K562 (cell line): ENCODE results near the gene SEMA6B. TPM values are rescaled to one million over a fixed set of nuclear protein-coding genes. Genes with fewer than 3 reads are reported as not detected.

Source experiments
- ATF2 ChIP-seq: sonication (generic); formaldehyde crosslinking; IDR thresholded peaks from 2 replicates; pipeline ENCODE4 v1.8.1; 2022; ENCODE audit warnings: missing genetic modification reagents
- ATF6 ChIP-seq: sonication (generic); formaldehyde crosslinking; IDR thresholded peaks from 2 replicates; pipeline ENCODE4 v1.4.0; 2020; ENCODE audit warnings: mild to moderate bottlenecking, missing genetic modification reagents
- CC2D1A ChIP-seq: fragments of 450-650 bp; IDR thresholded peaks from 2 replicates; pipeline ENCODE4 v1.6.1; 2017; ENCODE audit warnings: mild to moderate bottlenecking
- EHMT2 ChIP-seq: fragments of 450-650 bp; IDR thresholded peaks from 2 replicates; pipeline ENCODE4 v1.6.1; 2018; ENCODE audit warnings: antibody characterized with exemption
- ELF1 ChIP-seq: fragments of 200-800 bp; sonication (Bioruptor generic); IDR thresholded peaks from 2 replicates; pipeline ENCODE4 v1.6.1; 2016; ENCODE audit warnings: missing genetic modification characterization, missing compliant biosample characterization
- HCFC1 ChIP-seq: IDR thresholded peaks from 2 replicates; pipeline ENCODE4 v1.6.1; 2012; ENCODE audit warnings: low read depth, low read length, improper control_type of control experiment
- HDAC1 ChIP-seq, 2 experiments: fragments of 450-650 bp; IDR thresholded peaks; 2 replicates each; pipeline ENCODE4 v1.6.1; 2016 to 2017; ENCODE audit warnings: inconsistent platforms in 1 of 2, mild to moderate bottlenecking in 1 of 2, moderate library complexity in 1 of 2
- JUND ChIP-seq, 2 experiments: IDR thresholded peaks; 2 replicates in 1 of 2; 3 replicates in 1 of 2; pipeline ENCODE4 v1.6.1; 2011; ENCODE audit warnings: borderline replicate concordance in 2 of 2, low read depth in 2 of 2, low read length in 2 of 2, improper control_type of control experiment in 1 of 2, missing biosample characterization in 1 of 2, missing genetic modification characterization in 1 of 2, missing genetic modification reagents in 1 of 2
- KDM1A ChIP-seq, 2 experiments: fragments of 450-650 bp; IDR thresholded peaks; 2 replicates each; pipeline ENCODE4 v1.6.1; 2016; ENCODE audit warnings: mild to moderate bottlenecking in 2 of 2
- KLF1 ChIP-seq: fragments of 450-650 bp; IDR thresholded peaks from 2 replicates; pipeline ENCODE4 v1.6.1; 2016; ENCODE audit warnings: missing genetic modification characterization, missing compliant biosample characterization
- MCM3 ChIP-seq: fragments of 450-650 bp; IDR thresholded peaks from 2 replicates; pipeline ENCODE4 v1.6.1; 2016
- NR2C2 ChIP-seq, 2 experiments: fragments of 200-800 bp in 1 of 2; sonication (Bioruptor generic) in 1 of 2; sonication (generic) in 1 of 2; formaldehyde crosslinking in 1 of 2; IDR thresholded peaks; 2 replicates each; pipeline versions ENCODE4 v1.6.1 to v1.8.0; 2016 to 2022; ENCODE audit warnings: mild to moderate bottlenecking in 1 of 2, missing compliant biosample characterization in 1 of 2, missing genetic modification characterization in 1 of 2, missing genetic modification reagents in 1 of 2
- SMAD1 ChIP-seq: fragments of 150-350 bp; IDR thresholded peaks from 2 replicates; pipeline ENCODE4 v1.6.1; 2014; ENCODE audit warnings: low read length, low read depth; ENCODE audit not compliant: partially characterized antibody
- SMC3 ChIP-seq: conservative IDR thresholded peaks from 2 replicates; pipeline ENCODE4 v1.6.1; 2011; ENCODE audit warnings: low read depth, low read length, improper control_type of control experiment; ENCODE audit not compliant: insufficient read depth
- ZNF143 ChIP-seq: sonication (generic); formaldehyde crosslinking; IDR thresholded peaks from 2 replicates; pipeline ENCODE4 v1.9.0; 2022; ENCODE audit warnings: mild to moderate bottlenecking, missing genetic modification reagents
- ZNF316 ChIP-seq: fragments of 450-650 bp; IDR thresholded peaks from 2 replicates; pipeline ENCODE4 v1.6.1; 2016
- ZNF79 ChIP-seq: fragments of 250-450 bp; sonication (Bioruptor Pico); IDR thresholded peaks from 2 replicates; pipeline ENCODE4 v1.4.0; 2020; ENCODE audit warnings: low read depth, mild to moderate bottlenecking, moderate library complexity
- polyA plus RNA-seq, 8 experiments: library from polyadenylated mRNA; depleted of rRNA in 4 of 8; stranded (reverse) in 5 of 8; unstranded in 3 of 8; fragments of >200 nt; fragmentation: Nextera tagmentation in 2 of 8; fragmentation: Illumina TruSeq in 1 of 8; extraction: Ambion mirVana in 2 of 8; extraction: Trizol in 1 of 8; gene quantifications; 2 replicates each; pipeline versions ENCODE4 v1.2.1 to v1.2.3, GENCODE V29; 2011 to 2014; ENCODE audit warnings: inconsistent platforms in 1 of 8, missing spikeins in 1 of 8
- total RNA-seq, 7 experiments: library from RNA; depleted of rRNA in 6 of 7; stranded (reverse); fragments of >200 nt in 6 of 7; fragmentation: Illumina TruSeq in 2 of 7; extraction: Trizol in 2 of 7; gene quantifications; 2 replicates each; pipeline versions ENCODE4 v1.2.1 to v1.2.3, GENCODE V29; 2011 to 2021; ENCODE audit warnings: low replicate concordance in 1 of 7
- TF ChIP-seq, protein P1 (sequence below): fragments of 450-650 bp; IDR thresholded peaks from 2 replicates; pipeline ENCODE4 v1.6.1; 2017; ENCODE audit warnings: antibody characterized with exemption

SEMA6B gene
- total and polyA plus RNA-seq, 9 of the 15 experiments (the other 6 are each of a cell fraction or from before 2014, with no cell fraction given), result 0.65 to 4.6 (median 2.5) TPM; not detected in 2

GRCh38 chr19:4577020-4577782 lies 17.7 kb upstream of the SEMA6B start (continued):
- TF ChIP-seq, protein P1, sequence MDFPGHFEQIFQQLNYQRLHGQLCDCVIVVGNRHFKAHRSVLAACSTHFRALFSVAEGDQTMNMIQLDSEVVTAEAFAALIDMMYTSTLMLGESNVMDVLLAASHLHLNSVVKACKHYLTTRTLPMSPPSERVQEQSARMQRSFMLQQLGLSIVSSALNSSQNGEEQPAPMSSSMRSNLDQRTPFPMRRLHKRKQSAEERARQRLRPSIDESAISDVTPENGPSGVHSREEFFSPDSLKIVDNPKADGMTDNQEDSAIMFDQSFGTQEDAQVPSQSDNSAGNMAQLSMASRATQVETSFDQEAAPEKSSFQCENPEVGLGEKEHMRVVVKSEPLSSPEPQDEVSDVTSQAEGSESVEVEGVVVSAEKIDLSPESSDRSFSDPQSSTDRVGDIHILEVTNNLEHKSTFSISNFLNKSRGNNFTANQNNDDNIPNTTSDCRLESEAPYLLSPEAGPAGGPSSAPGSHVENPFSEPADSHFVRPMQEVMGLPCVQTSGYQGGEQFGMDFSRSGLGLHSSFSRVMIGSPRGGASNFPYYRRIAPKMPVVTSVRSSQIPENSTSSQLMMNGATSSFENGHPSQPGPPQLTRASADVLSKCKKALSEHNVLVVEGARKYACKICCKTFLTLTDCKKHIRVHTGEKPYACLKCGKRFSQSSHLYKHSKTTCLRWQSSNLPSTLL, result peak; percentile 96
- TF ChIP-seq HDAC1 (IDR thresholded peaks at IDR 0.05), result no peak
- TF ChIP-seq HCFC1, result peak; percentile 84
- peak; percentile 81 for TF ChIP-seq ZNF143 (CRISPR knock-in tag)
- 0 out of 2 replicates have a peak, but pooled peaks have one; percentile 17 for TF ChIP-seq JUND (IDR thresholded peaks at IDR 0.05; ENCODE audit: borderline replicate concordance, low read depth, low read length)
- no peak for TF ChIP-seq JUND (tag; IDR thresholded peaks at IDR 0.05; ENCODE audit: borderline replicate concordance, low read depth, low read length)
- no peak for TF ChIP-seq KDM1A (IDR thresholded peaks at IDR 0.05)
- no peak for TF ChIP-seq SMAD1
- no peak for TF ChIP-seq KLF1 (tag)
- no peak for TF ChIP-seq ZNF79
- peak; percentile 89; the same call in 1 of the 2 replicates for TF ChIP-seq CC2D1A
- TF ChIP-seq ELF1, result 0 out of 2 replicates have a peak, but pooled peaks have one; percentile 36
- no peak for TF ChIP-seq MCM3
- no peak for TF ChIP-seq ZNF316
- no peak for TF ChIP-seq EHMT2
- no peak for TF ChIP-seq ATF2 (CRISPR knock-in tag)
- TF ChIP-seq ATF6 (CRISPR knock-in tag), result no peak
- 0 out of 2 replicates have a peak, but pooled peaks have one; percentile 4 for TF ChIP-seq SMC3
- TF ChIP-seq NR2C2 (CRISPR knock-in tag; IDR thresholded peaks at IDR 0.05), result no peak
- no peak; the same call in 1 of the 2 replicates for TF ChIP-seq NR2C2 (tag; IDR thresholded peaks at IDR 0.05)
